GDM1 (cell line): ENCODE data around the gene FARS2.

Experiments
- DNase-seq: peaks from one replicate; lab custom pipeline; 2025; lab: John Stamatoyannopoulos, UW

Gene FARS2

GRCh38 chr6:5729080-5729434, 467.7 kb downstream of the FARS2 start:
- DNase-seq, result no peak

- DNase-seq, result no peak
These were observed 468.7 kb downstream of the FARS2 start for GRCh38 chr6:5729813-5730517.

GRCh38 chr6:5730585-5731263, 469.4 kb downstream of the FARS2 start:
- no peak for DNase-seq

- DNase-seq, result no peak
These were observed 470.1 kb downstream of the FARS2 start for GRCh38 chr6:5731435-5731834.

- DNase-seq, result no peak
These were observed 471.2 kb downstream of the FARS2 start for GRCh38 chr6:5732496-5732895.

- DNase-seq, result no peak
These were observed 474.9 kb downstream of the FARS2 start for GRCh38 chr6:5736016-5736738.

- DNase-seq, result no peak
These were observed 476.1 kb downstream of the FARS2 start for GRCh38 chr6:5737460-5737859.

GRCh38 chr6:5738211-5738610, 476.9 kb downstream of the FARS2 start:
- no peak for DNase-seq

GRCh38 chr6:5744497-5744896, 483.2 kb downstream of the FARS2 start:
- no peak for DNase-seq

- DNase-seq, result no peak
These were observed 483.8 kb downstream of the FARS2 start for GRCh38 chr6:5745081-5745480.

GRCh38 chr6:5746053-5746758, 484.9 kb downstream of the FARS2 start:
- DNase-seq, result no peak

- DNase-seq, result no peak
These were observed 485.4 kb downstream of the FARS2 start for GRCh38 chr6:5746759-5747130.

GRCh38 chr6:5747379-5747778, 486.1 kb downstream of the FARS2 start:
- DNase-seq, result no peak

- DNase-seq, result no peak
These were observed 487.8 kb downstream of the FARS2 start for GRCh38 chr6:5749016-5749650.

- no peak for DNase-seq
These were observed 488.4 kb downstream of the FARS2 start for GRCh38 chr6:5749651-5750215.

- no peak for DNase-seq
These were observed 490.4 kb downstream of the FARS2 start for GRCh38 chr6:5751525-5752390.

GRCh38 chr6:5752391-5752680, 491.0 kb downstream of the FARS2 start:
- DNase-seq, result no peak

- no peak for DNase-seq
These were observed 491.9 kb downstream of the FARS2 start for GRCh38 chr6:5753209-5753608.

- DNase-seq, result no peak
These were observed 493.6 kb downstream of the FARS2 start for GRCh38 chr6:5754904-5755303.

GRCh38 chr6:5759571-5759970, 498.3 kb downstream of the FARS2 start:
- no peak for DNase-seq

- no peak for DNase-seq
These were observed 500.1 kb downstream of the FARS2 start for GRCh38 chr6:5761370-5761769.
